ENCODE data around the gene GNB5. TPM values are rescaled to one million over a fixed set of nuclear protein-coding genes. Genes with fewer than 3 reads are reported as not detected.

The GNB5 gene
- total and polyA plus RNA-seq, 2 of the 13 experiments (the other 11 are each of a cell fraction or from before 2014, with no cell fraction given), result 13.7 to 14.4 TPM

- TF ChIP-seq HMG20A (CRISPR knock-in tag; IDR thresholded peaks at IDR 0.05; ENCODE audit: borderline replicate concordance) (peak; percentile 32), ELF4 (CRISPR knock-in tag; IDR thresholded peaks at IDR 0.05; ENCODE audit: borderline replicate concordance) (no peak), RBM22 (optimal IDR thresholded peaks at IDR 0.05; ENCODE audit: low read length) (no peak), FLYWCH1 (CRISPR knock-in tag; IDR thresholded peaks at IDR 0.05) (no peak), NCOA1 (CRISPR knock-in tag; IDR thresholded peaks at IDR 0.05) (0 out of 2 replicates have a peak, but pooled peaks have one; percentile 53), ZNF598 (CRISPR knock-in tag; IDR thresholded peaks at IDR 0.05; ENCODE audit: borderline replicate concordance) (0 out of 2 replicates have a peak, but pooled peaks have one; percentile 24), E2F1 (CRISPR knock-in tag; IDR thresholded peaks at IDR 0.05) (no peak), YY1 (IDR thresholded peaks at IDR 0.05; ENCODE audit: insufficient read depth, insufficient replicate concordance, low read depth, low read length) (no peak), MEF2D (CRISPR knock-in tag; IDR thresholded peaks at IDR 0.05) (peak; percentile 39; the same call in 1 of the 2 replicates), ZNF563 (CRISPR knock-in tag; IDR thresholded peaks at IDR 0.05) (no peak)
- TF ChIP-seq, protein P1, sequence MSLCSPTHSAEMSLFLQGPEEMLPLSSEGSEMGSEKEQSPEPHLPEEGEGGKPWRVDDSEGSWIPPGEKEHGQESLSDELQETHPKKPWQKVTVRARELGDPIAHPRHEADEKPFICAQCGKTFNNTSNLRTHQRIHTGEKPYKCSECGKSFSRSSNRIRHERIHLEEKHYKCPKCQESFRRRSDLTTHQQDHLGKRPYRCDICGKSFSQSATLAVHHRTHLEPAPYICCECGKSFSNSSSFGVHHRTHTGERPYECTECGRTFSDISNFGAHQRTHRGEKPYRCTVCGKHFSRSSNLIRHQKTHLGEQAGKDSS (CRISPR knock-in tag; IDR thresholded peaks at IDR 0.05; ENCODE audit: borderline replicate concordance, low read depth), result no peak
- TF ChIP-seq, protein P2, sequence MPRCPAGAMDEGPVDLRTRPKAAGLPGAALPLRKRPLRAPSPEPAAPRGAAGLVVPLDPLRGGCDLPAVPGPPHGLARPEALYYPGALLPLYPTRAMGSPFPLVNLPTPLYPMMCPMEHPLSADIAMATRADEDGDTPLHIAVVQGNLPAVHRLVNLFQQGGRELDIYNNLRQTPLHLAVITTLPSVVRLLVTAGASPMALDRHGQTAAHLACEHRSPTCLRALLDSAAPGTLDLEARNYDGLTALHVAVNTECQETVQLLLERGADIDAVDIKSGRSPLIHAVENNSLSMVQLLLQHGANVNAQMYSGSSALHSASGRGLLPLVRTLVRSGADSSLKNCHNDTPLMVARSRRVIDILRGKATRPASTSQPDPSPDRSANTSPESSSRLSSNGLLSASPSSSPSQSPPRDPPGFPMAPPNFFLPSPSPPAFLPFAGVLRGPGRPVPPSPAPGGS (CRISPR knock-in tag; IDR thresholded peaks at IDR 0.05), result peak; percentile 67; the same call in 1 of the 2 replicates
- TF ChIP-seq, protein P3, sequence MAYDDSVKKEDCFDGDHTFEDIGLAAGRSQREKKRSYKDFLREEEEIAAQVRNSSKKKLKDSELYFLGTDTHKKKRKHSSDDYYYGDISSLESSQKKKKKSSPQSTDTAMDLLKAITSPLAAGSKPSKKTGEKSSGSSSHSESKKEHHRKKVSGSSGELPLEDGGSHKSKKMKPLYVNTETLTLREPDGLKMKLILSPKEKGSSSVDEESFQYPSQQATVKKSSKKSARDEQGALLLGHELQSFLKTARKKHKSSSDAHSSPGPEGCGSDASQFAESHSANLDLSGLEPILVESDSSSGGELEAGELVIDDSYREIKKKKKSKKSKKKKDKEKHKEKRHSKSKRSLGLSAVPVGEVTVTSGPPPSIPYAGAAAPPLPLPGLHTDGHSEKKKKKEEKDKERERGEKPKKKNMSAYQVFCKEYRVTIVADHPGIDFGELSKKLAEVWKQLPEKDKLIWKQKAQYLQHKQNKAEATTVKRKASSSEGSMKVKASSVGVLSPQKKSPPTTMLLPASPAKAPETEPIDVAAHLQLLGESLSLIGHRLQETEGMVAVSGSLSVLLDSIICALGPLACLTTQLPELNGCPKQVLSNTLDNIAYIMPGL (CRISPR knock-in tag; IDR thresholded peaks at IDR 0.05; ENCODE audit: borderline replicate concordance in 1 of 2, low read depth in 1 of 2), result peak in 1 of 2 experiments; percentile 37; a peak in 1 of 4 replicates
- TF ChIP-seq, protein P4, sequence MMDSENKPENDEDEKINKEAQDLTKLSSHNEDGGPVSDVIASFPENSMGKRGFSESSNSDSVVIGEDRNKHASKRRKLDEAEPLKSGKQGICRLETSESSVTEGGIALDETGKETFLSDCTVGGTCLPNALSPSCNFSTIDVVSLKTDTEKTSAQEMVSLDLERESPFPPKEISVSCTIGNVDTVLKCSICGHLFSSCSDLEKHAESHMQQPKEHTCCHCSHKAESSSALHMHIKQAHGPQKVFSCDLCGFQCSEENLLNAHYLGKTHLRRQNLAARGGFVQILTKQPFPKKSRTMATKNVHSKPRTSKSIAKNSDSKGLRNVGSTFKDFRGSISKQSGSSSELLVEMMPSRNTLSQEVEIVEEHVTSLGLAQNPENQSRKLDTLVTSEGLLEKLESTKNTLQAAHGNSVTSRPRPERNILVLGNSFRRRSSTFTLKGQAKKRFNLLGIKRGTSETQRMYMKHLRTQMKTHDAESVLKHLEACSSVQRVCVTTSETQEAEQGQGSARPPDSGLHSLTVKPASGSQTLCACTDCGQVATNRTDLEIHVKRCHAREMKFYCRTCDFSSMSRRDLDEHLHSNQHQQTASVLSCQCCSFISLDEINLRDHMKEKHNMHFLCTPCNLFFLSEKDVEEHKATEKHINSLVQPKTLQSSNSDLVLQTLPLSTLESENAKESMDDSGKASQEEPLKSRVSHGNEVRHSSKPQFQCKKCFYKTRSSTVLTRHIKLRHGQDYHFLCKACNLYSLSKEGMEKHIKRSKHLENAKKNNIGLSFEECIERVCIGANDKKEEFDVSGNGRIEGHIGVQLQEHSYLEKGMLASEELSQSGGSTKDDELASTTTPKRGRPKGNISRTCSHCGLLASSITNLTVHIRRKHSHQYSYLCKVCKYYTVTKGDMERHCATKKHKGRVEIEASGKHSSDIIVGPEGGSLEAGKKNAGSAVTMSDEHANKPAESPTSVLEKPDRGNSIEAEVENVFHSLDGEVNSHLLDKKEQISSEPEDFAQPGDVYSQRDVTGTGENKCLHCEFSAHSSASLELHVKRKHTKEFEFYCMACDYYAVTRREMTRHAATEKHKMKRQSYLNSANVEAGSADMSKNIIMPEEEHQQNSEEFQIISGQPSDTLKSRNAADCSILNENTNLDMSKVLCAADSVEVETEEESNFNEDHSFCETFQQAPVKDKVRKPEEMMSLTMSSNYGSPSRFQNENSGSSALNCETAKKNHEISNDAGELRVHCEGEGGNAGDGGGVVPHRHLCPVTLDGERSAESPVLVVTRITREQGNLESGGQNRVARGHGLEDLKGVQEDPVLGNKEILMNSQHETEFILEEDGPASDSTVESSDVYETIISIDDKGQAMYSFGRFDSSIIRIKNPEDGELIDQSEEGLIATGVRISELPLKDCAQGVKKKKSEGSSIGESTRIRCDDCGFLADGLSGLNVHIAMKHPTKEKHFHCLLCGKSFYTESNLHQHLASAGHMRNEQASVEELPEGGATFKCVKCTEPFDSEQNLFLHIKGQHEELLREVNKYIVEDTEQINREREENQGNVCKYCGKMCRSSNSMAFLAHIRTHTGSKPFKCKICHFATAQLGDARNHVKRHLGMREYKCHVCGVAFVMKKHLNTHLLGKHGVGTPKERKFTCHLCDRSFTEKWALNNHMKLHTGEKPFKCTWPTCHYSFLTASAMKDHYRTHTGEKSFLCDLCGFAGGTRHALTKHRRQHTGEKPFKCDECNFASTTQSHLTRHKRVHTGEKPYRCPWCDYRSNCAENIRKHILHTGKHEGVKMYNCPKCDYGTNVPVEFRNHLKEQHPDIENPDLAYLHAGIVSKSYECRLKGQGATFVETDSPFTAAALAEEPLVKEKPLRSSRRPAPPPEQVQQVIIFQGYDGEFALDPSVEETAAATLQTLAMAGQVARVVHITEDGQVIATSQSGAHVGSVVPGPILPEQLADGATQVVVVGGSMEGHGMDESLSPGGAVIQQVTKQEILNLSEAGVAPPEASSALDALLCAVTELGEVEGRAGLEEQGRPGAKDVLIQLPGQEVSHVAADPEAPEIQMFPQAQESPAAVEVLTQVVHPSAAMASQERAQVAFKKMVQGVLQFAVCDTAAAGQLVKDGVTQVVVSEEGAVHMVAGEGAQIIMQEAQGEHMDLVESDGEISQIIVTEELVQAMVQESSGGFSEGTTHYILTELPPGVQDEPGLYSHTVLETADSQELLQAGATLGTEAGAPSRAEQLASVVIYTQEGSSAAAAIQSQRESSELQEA (CRISPR knock-in tag; IDR thresholded peaks at IDR 0.05; ENCODE audit: not compliant biosample characterization), result peak; percentile 73
These were observed 112.9 kb downstream of the GNB5 start (continued) for GRCh38 chr15:52078197-52078875.

All from HepG2 (cell line).